HG03097 (cell line): Measurements from ENCODE around the gene C11orf71.

Experiments used
- ATAC-seq: cut with Tn5 transposase; IDR thresholded peaks from one replicate; pipeline ENCODE4 v1.9.1; 2021; ENCODE audit not compliant: unreplicated experiment, low FRiP score

The C11orf71 gene

GRCh38 chr11:114400216-114400914 is at the start of gene C11orf71, which contains the start of gene RBM7:
TSS of gene C11orf71 (minus strand) at chr11:114400511. CDS start at chr11:114400331, 180 bp downstream.
TSS of gene RBM7 (plus strand) at chr11:114400666. CDS start at chr11:114400672, 6 bp downstream.
- peak; percentile 96 for ATAC-seq

- no peak for ATAC-seq
Observed at GRCh38 chr11:114449845-114450244, 49.5 kb upstream of the C11orf71 start.

GRCh38 chr11:114448749-114449482 is 48.6 kb upstream of the C11orf71 start:
- no peak for ATAC-seq

- no peak for ATAC-seq
Observed at GRCh38 chr11:114447892-114448291, 47.6 kb upstream of the C11orf71 start.

GRCh38 chr11:114447444-114447843 is 47.1 kb upstream of the C11orf71 start:
- ATAC-seq = no peak

- ATAC-seq = no peak
Observed at GRCh38 chr11:114442536-114442935, 42.2 kb upstream of the C11orf71 start.

GRCh38 chr11:114441921-114442320 is 41.6 kb upstream of the C11orf71 start:
- no peak for ATAC-seq

- ATAC-seq = no peak
Observed at GRCh38 chr11:114440971-114441763, 40.9 kb upstream of the C11orf71 start.

- ATAC-seq = no peak
Observed at GRCh38 chr11:114440121-114440860, 40.0 kb upstream of the C11orf71 start.

GRCh38 chr11:114439229-114440120 is 39.2 kb upstream of the C11orf71 start, which contains the start of gene REXO2:
TSS of gene REXO2 (plus strand) at chr11:114439467. CDS start at chr11:114439529, 62 bp downstream.
- ATAC-seq = peak; percentile 99

GRCh38 chr11:114438303-114438702 is 38.0 kb upstream of the C11orf71 start:
- no peak for ATAC-seq

- ATAC-seq = no peak
Observed at GRCh38 chr11:114433376-114433775, 33.1 kb upstream of the C11orf71 start.

GRCh38 chr11:114432893-114433292 is 32.6 kb upstream of the C11orf71 start:
- ATAC-seq = no peak

GRCh38 chr11:114430290-114430689 is 30.0 kb upstream of the C11orf71 start:
- ATAC-seq = no peak

- ATAC-seq = no peak
Observed at GRCh38 chr11:114426280-114426679, 26.0 kb upstream of the C11orf71 start.

- ATAC-seq = no peak
Observed at GRCh38 chr11:114416441-114416961, 16.2 kb upstream of the C11orf71 start.

GRCh38 chr11:114413958-114414357 is 13.6 kb upstream of the C11orf71 start:
- ATAC-seq = no peak

- ATAC-seq = no peak
Observed at GRCh38 chr11:114412946-114413345, 12.6 kb upstream of the C11orf71 start.

GRCh38 chr11:114401311-114401710 is 1.0 kb upstream of the C11orf71 start:
- no peak for ATAC-seq
